C4-2B (cell line): ENCODE measurements around the gene LEFTY1.

ENCODE experiments used
- ZFX ChIP-seq: fragments of 450-650 bp; IDR thresholded peaks from 2 replicates; pipeline ENCODE4 v1.6.1; 2017
- TF ChIP-seq, protein P1 (sequence below): fragments of 450-650 bp; conservative IDR thresholded peaks from 2 replicates; pipeline ENCODE4 v1.5.1; 2017; ENCODE audit warnings: mild to moderate bottlenecking

DNA sequence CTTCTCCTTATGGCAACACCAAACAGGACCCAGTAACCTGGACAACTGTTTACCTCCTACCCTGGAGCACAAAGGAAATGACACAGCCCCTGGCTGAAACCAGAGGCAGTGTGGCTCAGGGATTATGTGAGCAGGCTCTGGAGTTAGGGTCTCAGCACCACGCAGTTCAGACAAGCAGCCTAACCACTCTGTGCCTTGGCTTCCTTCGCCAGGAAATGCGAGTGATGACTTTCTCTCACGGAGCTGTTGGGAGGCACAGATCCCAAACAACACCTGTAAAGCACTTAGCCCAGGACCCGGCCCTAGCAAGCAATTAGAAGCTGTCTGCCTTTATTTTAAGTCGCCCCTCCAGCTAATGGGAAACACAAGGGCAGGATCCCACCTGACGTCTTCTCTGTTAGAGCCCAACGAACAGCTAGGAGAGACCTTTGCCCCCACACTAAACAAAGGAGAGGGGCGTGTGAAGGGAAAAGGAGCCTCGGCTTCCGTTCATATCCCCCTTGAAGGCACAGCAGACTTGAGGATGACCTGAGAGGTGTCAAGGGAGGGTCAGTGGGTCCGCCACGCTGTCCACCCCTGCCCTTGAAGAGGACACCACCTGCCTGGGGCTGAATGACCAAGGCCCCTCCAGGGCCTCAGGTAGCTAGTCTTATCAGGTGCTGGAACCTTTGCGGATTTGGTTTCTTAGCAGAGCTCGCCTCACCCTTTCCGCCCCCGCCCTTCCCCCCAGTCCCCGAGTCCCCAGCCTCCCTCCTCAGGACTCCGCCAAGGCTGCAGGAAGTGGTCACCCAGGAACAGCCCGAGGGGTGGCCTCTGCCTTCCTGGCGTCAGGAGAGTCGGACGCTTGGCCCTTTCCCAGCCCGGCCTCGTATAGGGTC, 7.6 kb downstream of the LEFTY1 start:
- TF ChIP-seq, protein P1, sequence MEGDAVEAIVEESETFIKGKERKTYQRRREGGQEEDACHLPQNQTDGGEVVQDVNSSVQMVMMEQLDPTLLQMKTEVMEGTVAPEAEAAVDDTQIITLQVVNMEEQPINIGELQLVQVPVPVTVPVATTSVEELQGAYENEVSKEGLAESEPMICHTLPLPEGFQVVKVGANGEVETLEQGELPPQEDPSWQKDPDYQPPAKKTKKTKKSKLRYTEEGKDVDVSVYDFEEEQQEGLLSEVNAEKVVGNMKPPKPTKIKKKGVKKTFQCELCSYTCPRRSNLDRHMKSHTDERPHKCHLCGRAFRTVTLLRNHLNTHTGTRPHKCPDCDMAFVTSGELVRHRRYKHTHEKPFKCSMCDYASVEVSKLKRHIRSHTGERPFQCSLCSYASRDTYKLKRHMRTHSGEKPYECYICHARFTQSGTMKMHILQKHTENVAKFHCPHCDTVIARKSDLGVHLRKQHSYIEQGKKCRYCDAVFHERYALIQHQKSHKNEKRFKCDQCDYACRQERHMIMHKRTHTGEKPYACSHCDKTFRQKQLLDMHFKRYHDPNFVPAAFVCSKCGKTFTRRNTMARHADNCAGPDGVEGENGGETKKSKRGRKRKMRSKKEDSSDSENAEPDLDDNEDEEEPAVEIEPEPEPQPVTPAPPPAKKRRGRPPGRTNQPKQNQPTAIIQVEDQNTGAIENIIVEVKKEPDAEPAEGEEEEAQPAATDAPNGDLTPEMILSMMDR, result no peak
- no peak for TF ChIP-seq ZFX
